SK-N-SH (cell line): ENCODE data around the gene PDE4B. TPM values are rescaled to one million over a fixed set of nuclear protein-coding genes. Genes with fewer than 3 reads are reported as not detected.

Experiments
- CTCF ChIA-PET: fragments of 300-600, 350-600 bp; formaldehyde crosslinking; extraction: SDS; loops from one replicate; lab custom pipeline; 2021; lab: Yijun Ruan, JAX
- POLR2A ChIA-PET: fragments of 350-600 bp; sonication (Branson Sonifier 250); formaldehyde crosslinking; extraction: SDS; loops from one replicate; lab custom pipeline; 2020; ENCODE audit warnings: antibody characterized with exemption, inconsistent platforms; lab: Yijun Ruan, JAX
- DNase-seq: peaks from one replicate; pipeline ENCODE4 v3.0.0; 2012
- H2AFZ ChIP-seq: fragments of 200-600 bp; sonication (generic); 2 replicates; pipeline ENCODE4 v1.8.1; 2016; ENCODE audit warnings: antibody characterized with exemption, mild to moderate bottlenecking, low read depth
- H3F3A ChIP-seq: fragments of 200-600 bp; sonication (generic); replicated peaks from 2 replicates; pipeline ENCODE3; 2016; ENCODE audit warnings: antibody characterized with exemption, mild to moderate bottlenecking; ENCODE audit not compliant: insufficient read depth
- H3K27ac ChIP-seq, 2 experiments: fragments of 200-500 bp in 1 of 2; fragments of 200-600 bp in 1 of 2; sonication (Bioruptor generic) in 1 of 2; sonication (generic), shearing (Covaris generic) in 1 of 2; 2 replicates each; pipeline versions ENCODE4 v1.5.1 to v1.6.1; 2014 to 2016; ENCODE audit warnings: low read depth in 2 of 2, inconsistent platforms in 1 of 2, low read length in 1 of 2, mild to moderate bottlenecking in 1 of 2, mixed read lengths in 1 of 2
- H3K27me3 ChIP-seq: fragments of 200-600 bp; sonication (generic), shearing (Covaris generic); 2 replicates; pipeline ENCODE4 v1.6.1; 2016; ENCODE audit warnings: mixed run types; ENCODE audit not compliant: insufficient read depth
- H3K36me3 ChIP-seq, 2 experiments: fragments of 200-500 bp in 1 of 2; fragments of 200-600 bp in 1 of 2; sonication (Bioruptor generic) in 1 of 2; sonication (generic) in 1 of 2; replicated peaks in 1 of 2; 2 replicates each; pipeline versions ENCODE3 to v1.5.1; 2014 to 2016; ENCODE audit warnings: low read length in 1 of 2, mild to moderate bottlenecking in 1 of 2; ENCODE audit not compliant: insufficient read depth in 2 of 2, control insufficient read depth in 1 of 2
- H3K4me1 ChIP-seq, 2 experiments: fragments of 200-500 bp in 1 of 2; fragments of 200-600 bp in 1 of 2; sonication (Bioruptor generic) in 1 of 2; sonication (generic), shearing (Covaris generic) in 1 of 2; 2 replicates each; pipeline versions ENCODE4 v1.5.1 to v1.6.1; 2014 to 2016; ENCODE audit warnings: low read depth in 1 of 2, low read length in 1 of 2, mixed run types in 1 of 2; ENCODE audit not compliant: insufficient read depth in 2 of 2, control insufficient read depth in 1 of 2
- H3K4me2 ChIP-seq: fragments of 200-600 bp; sonication (generic), shearing (Covaris generic); 2 replicates; pipeline ENCODE4 v1.6.1; 2017; ENCODE audit warnings: mixed run types
- H3K4me3 ChIP-seq, 2 experiments: fragments of 200-500 bp in 1 of 2; fragments of 200-600 bp in 1 of 2; sonication (Bioruptor generic) in 1 of 2; sonication (generic), shearing (Covaris generic) in 1 of 2; 2 replicates each; pipeline versions ENCODE4 v1.5.1 to v1.8.1; 2014 to 2016; ENCODE audit warnings: low read depth in 2 of 2, inconsistent platforms in 1 of 2, low read length in 1 of 2, mild to moderate bottlenecking in 1 of 2, mixed read lengths in 1 of 2, moderate library complexity in 1 of 2
- H3K79me2 ChIP-seq: fragments of 200-600 bp; sonication (generic); 2 replicates; pipeline ENCODE4 v1.8.1; 2017; ENCODE audit warnings: mild to moderate bottlenecking; ENCODE audit not compliant: insufficient read depth
- H3K9ac ChIP-seq: fragments of 200-600 bp; sonication (generic); 2 replicates; pipeline ENCODE4 v1.6.1; 2017; ENCODE audit warnings: mixed run types
- H3K9me2 ChIP-seq: fragments of 200-600 bp; sonication (generic); 2 replicates; pipeline ENCODE4 v1.6.1; 2017; ENCODE audit warnings: mixed run types
- H3K9me3 ChIP-seq: fragments of 200-600 bp; sonication (generic); 2 replicates; pipeline ENCODE4 v1.6.1; 2017; ENCODE audit warnings: mixed run types, mild to moderate bottlenecking, moderate library complexity
- H4K20me1 ChIP-seq: fragments of 200-600 bp; sonication (generic); 2 replicates; pipeline ENCODE4 v1.6.1; 2017; ENCODE audit warnings: mild to moderate bottlenecking, mixed run types; ENCODE audit not compliant: insufficient read depth
- CTCF ChIP-seq: fragments of 200-600 bp; sonication (generic); IDR thresholded peaks from 2 replicates; pipeline ENCODE4 v1.6.1; 2017; ENCODE audit warnings: antibody characterized with exemption, mild to moderate bottlenecking, moderate library complexity
- ELF1 ChIP-seq: IDR thresholded peaks from 2 replicates; pipeline ENCODE4 v1.4.0; 2012
- GABPA ChIP-seq: IDR thresholded peaks from 2 replicates; pipeline ENCODE4 v1.4.0; 2012; ENCODE audit warnings: low read depth, mild to moderate bottlenecking
- GATA2 ChIP-seq: sonication (generic); formaldehyde crosslinking; IDR thresholded peaks from 2 replicates; pipeline ENCODE4 v1.5.0; 2020; ENCODE audit warnings: mild to moderate bottlenecking, missing genetic modification reagents
- IRF3 ChIP-seq: fragments of 150-350 bp; IDR thresholded peaks from 2 replicates; pipeline ENCODE4 v1.6.1; 2016; ENCODE audit warnings: mild to moderate bottlenecking, low read depth, low read length
- MXI1 ChIP-seq: IDR thresholded peaks from 2 replicates; pipeline ENCODE4 v1.6.1; 2012; ENCODE audit warnings: mild to moderate bottlenecking, low read depth, low read length, improper control_type of control experiment
- NFIC ChIP-seq: IDR thresholded peaks from 2 replicates; pipeline ENCODE4 v1.4.0; 2012; ENCODE audit warnings: borderline replicate concordance
- NRF1 ChIP-seq: IDR thresholded peaks from 2 replicates; pipeline ENCODE4 v1.6.1; 2012; ENCODE audit warnings: low read depth, mild to moderate bottlenecking, low read length
- POLR2AphosphoS5 ChIP-seq: IDR thresholded peaks from 2 replicates; pipeline ENCODE4 v1.6.1; 2012; ENCODE audit warnings: low read depth, low read length
- RAD21 ChIP-seq: IDR thresholded peaks from 2 replicates; pipeline ENCODE4 v1.6.1; 2012; ENCODE audit warnings: mild to moderate bottlenecking, low read length
- RCOR1 ChIP-seq: fragments of 150-350 bp; IDR thresholded peaks from 2 replicates; pipeline ENCODE4 v1.6.1; 2017; ENCODE audit warnings: antibody characterized with exemption, low read length
- RFX5 ChIP-seq: IDR thresholded peaks from 2 replicates; pipeline ENCODE4 v1.6.1; 2012; ENCODE audit warnings: mild to moderate bottlenecking, improper control_type of control experiment, low read length
- TAF1 ChIP-seq: IDR thresholded peaks from 2 replicates; pipeline ENCODE4 v1.6.1; 2012; ENCODE audit warnings: low read depth, mild to moderate bottlenecking, low read length, moderate library complexity, borderline replicate concordance
- ZBTB33 ChIP-seq: IDR thresholded peaks from 2 replicates; pipeline ENCODE4 v1.4.0; 2012; ENCODE audit warnings: low read depth, borderline replicate concordance
- polyA plus RNA-seq, 3 experiments: library from polyadenylated mRNA; depleted of rRNA; stranded (reverse); fragments of >200 nt; gene quantifications; 2 replicates each; pipeline ENCODE4 v1.2.3, GENCODE V29; 2012
- TF ChIP-seq, protein P1 (sequence below): IDR thresholded peaks from 2 replicates; pipeline ENCODE4; 2012
- TF ChIP-seq, protein P2 (sequence below): fragments of 150-350 bp; IDR thresholded peaks from 2 replicates; pipeline ENCODE4 v1.6.1; 2017; ENCODE audit warnings: antibody characterized with exemption, low read length, low read depth, borderline replicate concordance
- TF ChIP-seq, protein P3 (sequence below): IDR thresholded peaks from 2 replicates; pipeline ENCODE4 v1.4.0; 2012; ENCODE audit warnings: low read depth
- TF ChIP-seq, protein P4 (sequence below): IDR thresholded peaks from 2 replicates; pipeline ENCODE4 v1.6.1; 2012; ENCODE audit warnings: mild to moderate bottlenecking, low read depth, low read length, moderate library complexity

The PDE4B gene
- polyA plus RNA-seq, 1 of the 3 experiments (the other 2 are of a cell fraction) = 1.9 TPM

- no peaks in the 10 kb centered on the region for H3K79me2 ChIP-seq
- no peak overlapping the region for H2AFZ ChIP-seq
- no peak overlapping the region for H3K4me3 ChIP-seq
- no peaks in the 10 kb centered on the region for H3K27me3 ChIP-seq
- H3K4me2 ChIP-seq = no peak overlapping the region
- POLR2A ChIA-PET = no interaction called here
- TF ChIP-seq POLR2AphosphoS5 (no peak), RCOR1 (no peak), ZBTB33 (no peak), RAD21 (no peak), GATA2 (CRISPR knock-in tag) (no peak), NRF1 (no peak), MXI1 (no peak), TAF1 (no peak), GABPA (no peak), CTCF (no peak), NFIC (no peak), RFX5 (no peak), ELF1 (no peak), IRF3 (no peak)
- TF ChIP-seq, protein P1, sequence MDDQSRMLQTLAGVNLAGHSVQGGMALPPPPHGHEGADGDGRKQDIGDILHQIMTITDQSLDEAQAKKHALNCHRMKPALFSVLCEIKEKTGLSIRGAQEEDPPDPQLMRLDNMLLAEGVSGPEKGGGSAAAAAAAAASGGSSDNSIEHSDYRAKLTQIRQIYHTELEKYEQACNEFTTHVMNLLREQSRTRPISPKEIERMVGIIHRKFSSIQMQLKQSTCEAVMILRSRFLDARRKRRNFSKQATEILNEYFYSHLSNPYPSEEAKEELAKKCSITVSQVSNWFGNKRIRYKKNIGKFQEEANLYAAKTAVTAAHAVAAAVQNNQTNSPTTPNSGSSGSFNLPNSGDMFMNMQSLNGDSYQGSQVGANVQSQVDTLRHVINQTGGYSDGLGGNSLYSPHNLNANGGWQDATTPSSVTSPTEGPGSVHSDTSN = no peak
- TF ChIP-seq, protein P2, sequence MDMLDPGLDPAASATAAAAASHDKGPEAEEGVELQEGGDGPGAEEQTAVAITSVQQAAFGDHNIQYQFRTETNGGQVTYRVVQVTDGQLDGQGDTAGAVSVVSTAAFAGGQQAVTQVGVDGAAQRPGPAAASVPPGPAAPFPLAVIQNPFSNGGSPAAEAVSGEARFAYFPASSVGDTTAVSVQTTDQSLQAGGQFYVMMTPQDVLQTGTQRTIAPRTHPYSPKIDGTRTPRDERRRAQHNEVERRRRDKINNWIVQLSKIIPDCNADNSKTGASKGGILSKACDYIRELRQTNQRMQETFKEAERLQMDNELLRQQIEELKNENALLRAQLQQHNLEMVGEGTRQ = no peak
- TF ChIP-seq, protein P3, sequence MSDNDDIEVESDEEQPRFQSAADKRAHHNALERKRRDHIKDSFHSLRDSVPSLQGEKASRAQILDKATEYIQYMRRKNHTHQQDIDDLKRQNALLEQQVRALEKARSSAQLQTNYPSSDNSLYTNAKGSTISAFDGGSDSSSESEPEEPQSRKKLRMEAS = no peak
- TF ChIP-seq, protein P4, sequence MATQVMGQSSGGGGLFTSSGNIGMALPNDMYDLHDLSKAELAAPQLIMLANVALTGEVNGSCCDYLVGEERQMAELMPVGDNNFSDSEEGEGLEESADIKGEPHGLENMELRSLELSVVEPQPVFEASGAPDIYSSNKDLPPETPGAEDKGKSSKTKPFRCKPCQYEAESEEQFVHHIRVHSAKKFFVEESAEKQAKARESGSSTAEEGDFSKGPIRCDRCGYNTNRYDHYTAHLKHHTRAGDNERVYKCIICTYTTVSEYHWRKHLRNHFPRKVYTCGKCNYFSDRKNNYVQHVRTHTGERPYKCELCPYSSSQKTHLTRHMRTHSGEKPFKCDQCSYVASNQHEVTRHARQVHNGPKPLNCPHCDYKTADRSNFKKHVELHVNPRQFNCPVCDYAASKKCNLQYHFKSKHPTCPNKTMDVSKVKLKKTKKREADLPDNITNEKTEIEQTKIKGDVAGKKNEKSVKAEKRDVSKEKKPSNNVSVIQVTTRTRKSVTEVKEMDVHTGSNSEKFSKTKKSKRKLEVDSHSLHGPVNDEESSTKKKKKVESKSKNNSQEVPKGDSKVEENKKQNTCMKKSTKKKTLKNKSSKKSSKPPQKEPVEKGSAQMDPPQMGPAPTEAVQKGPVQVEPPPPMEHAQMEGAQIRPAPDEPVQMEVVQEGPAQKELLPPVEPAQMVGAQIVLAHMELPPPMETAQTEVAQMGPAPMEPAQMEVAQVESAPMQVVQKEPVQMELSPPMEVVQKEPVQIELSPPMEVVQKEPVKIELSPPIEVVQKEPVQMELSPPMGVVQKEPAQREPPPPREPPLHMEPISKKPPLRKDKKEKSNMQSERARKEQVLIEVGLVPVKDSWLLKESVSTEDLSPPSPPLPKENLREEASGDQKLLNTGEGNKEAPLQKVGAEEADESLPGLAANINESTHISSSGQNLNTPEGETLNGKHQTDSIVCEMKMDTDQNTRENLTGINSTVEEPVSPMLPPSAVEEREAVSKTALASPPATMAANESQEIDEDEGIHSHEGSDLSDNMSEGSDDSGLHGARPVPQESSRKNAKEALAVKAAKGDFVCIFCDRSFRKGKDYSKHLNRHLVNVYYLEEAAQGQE = no peak
- H3K36me3 ChIP-seq = no peaks in the 10 kb centered on the region
- DNase-seq = no peak
- no peak overlapping the region for H3K27ac ChIP-seq
- H3K9ac ChIP-seq = no peak overlapping the region
- no peaks in the 10 kb centered on the region for H3K9me2 ChIP-seq
- no peaks in the 10 kb centered on the region for H3K4me1 ChIP-seq
- no peaks in the 10 kb centered on the region for H4K20me1 ChIP-seq
- H3F3A ChIP-seq = no peaks in the 10 kb centered on the region
- CTCF ChIA-PET = interaction anchor here (1.3 to 2.2 kb wide), 2 partner anchors 23 to 202 kb away, joined by 3 to 6 read pairs; no protein-coding TSS in a partner anchor
- H3K9me3 ChIP-seq = no peaks in the 10 kb centered on the region
Measured at GRCh38 chr1:65889441-65889840, 96.7 kb downstream of the PDE4B start.
